ENCODE measurements around the gene GTF3C1. TPM values are rescaled to one million over a fixed set of nuclear protein-coding genes. Genes with fewer than 3 reads are reported as not detected.

GTF3C1 gene
- total and polyA plus RNA-seq, 4 donors: 15.3 to 28.0 (median 22.2) TPM

GRCh38 chr16:27486344-27486743 is 63.4 kb downstream of the GTF3C1 start:
- H3K9ac ChIP-seq (ENCODE audit: low read depth in 1 of 2, low read length in 2 of 2): no peak overlapping the region
- no peaks in the 10 kb centered on the region for H3K9me3 ChIP-seq (ENCODE audit: control insufficient read depth in 4 of 4, low read length in 3 of 4)
- no peaks in the 10 kb centered on the region for H3K27me3 ChIP-seq (ENCODE audit: control insufficient read depth in 4 of 4, insufficient read depth in 4 of 4, low read length in 3 of 4)
- no peak for DNase-seq (ENCODE audit: low spot score)
- TF ChIP-seq HNF4A (conservative IDR thresholded peaks at IDR 0.05) (no peak), CTCF (IDR thresholded peaks at IDR 0.05; ENCODE audit: low read depth, low read length, missing input control) (no peak), JUND (IDR thresholded peaks at IDR 0.05) (no peak), TAF1 (conservative IDR thresholded peaks at IDR 0.05) (no peak)
- H3K27ac ChIP-seq (ENCODE audit: low read depth in 1 of 2, low read length in 2 of 2): no peak overlapping the region
- peaks cover 28 to 97% (median 73%) of the 10 kb centered on the region in 4 donors for H3K36me3 ChIP-seq (ENCODE audit: control insufficient read depth in 4 of 4, insufficient read depth in 3 of 4, low read depth in 1 of 4, low read length in 3 of 4)
- no peaks in the 10 kb centered on the region for H3K4me1 ChIP-seq (ENCODE audit: control insufficient read depth in 4 of 4, insufficient read depth in 4 of 4, low read length in 3 of 4)
- H3K4me3 ChIP-seq (ENCODE audit: low read depth in 1 of 3, low read length in 3 of 3): no peak overlapping the region
- 94% methylated on average over 8 of the region's 8 CpGs for WGBS

GRCh38 chr16:27485811-27486210 is 63.9 kb downstream of the GTF3C1 start:
- Histone ChIP-seq H3K36me3 (ENCODE audit: control insufficient read depth in 4 of 4, insufficient read depth in 3 of 4, low read depth in 1 of 4, low read length in 3 of 4) (peaks cover 25 to 97% (median 71%) of the 10 kb centered on the region in 4 donors), H3K4me1 (ENCODE audit: control insufficient read depth in 4 of 4, insufficient read depth in 4 of 4, low read length in 3 of 4) (no peaks in the 10 kb centered on the region), H3K27me3 (ENCODE audit: control insufficient read depth in 4 of 4, insufficient read depth in 4 of 4, low read length in 3 of 4) (no peaks in the 10 kb centered on the region), H3K9ac (ENCODE audit: low read depth in 1 of 2, low read length in 2 of 2) (no peak overlapping the region), H3K9me3 (ENCODE audit: control insufficient read depth in 4 of 4, low read length in 3 of 4) (no peaks in the 10 kb centered on the region), H3K4me3 (ENCODE audit: low read depth in 1 of 3, low read length in 3 of 3) (no peak overlapping the region), H3K27ac (ENCODE audit: low read depth in 1 of 2, low read length in 2 of 2) (no peak overlapping the region)
- WGBS: 98% methylated on average over 11 of the region's 11 CpGs
- DNase-seq (ENCODE audit: low spot score): no peak
- TF ChIP-seq JUND (IDR thresholded peaks at IDR 0.05): no peak
- no peak for TF ChIP-seq CTCF (IDR thresholded peaks at IDR 0.05; ENCODE audit: low read depth, low read length, missing input control)
- TF ChIP-seq EGR1 (IDR thresholded peaks at IDR 0.05; ENCODE audit: low read depth in 2 of 2): no peak
- TF ChIP-seq NR2F2 (IDR thresholded peaks at IDR 0.05): no peak
- no peak for TF ChIP-seq SP1 (IDR thresholded peaks at IDR 0.05)
- TF ChIP-seq REST (IDR thresholded peaks at IDR 0.05): no peak
- TF ChIP-seq HNF4G (IDR thresholded peaks at IDR 0.05): no peak
- no peak for TF ChIP-seq HNF4A (conservative IDR thresholded peaks at IDR 0.05)
- no peak for TF ChIP-seq FOXA2 (IDR thresholded peaks at IDR 0.05)

- DNase-seq (ENCODE audit: low spot score): no peak
- no peak for TF ChIP-seq ZBTB33 (IDR thresholded peaks at IDR 0.05)
- TF ChIP-seq HNF4G (IDR thresholded peaks at IDR 0.05): no peak
- 97% methylated on average over 9 of the region's 9 CpGs for WGBS
- Histone ChIP-seq H3K9ac (ENCODE audit: low read depth in 1 of 2, low read length in 2 of 2) (no peak overlapping the region), H3K9me3 (ENCODE audit: control insufficient read depth in 4 of 4, low read length in 3 of 4) (no peaks in the 10 kb centered on the region), H3K4me3 (ENCODE audit: low read depth in 1 of 3, low read length in 3 of 3) (no peak overlapping the region), H3K27me3 (ENCODE audit: control insufficient read depth in 4 of 4, insufficient read depth in 4 of 4, low read length in 3 of 4) (no peaks in the 10 kb centered on the region), H3K4me1 (ENCODE audit: control insufficient read depth in 4 of 4, insufficient read depth in 4 of 4, low read length in 3 of 4) (no peaks in the 10 kb centered on the region), H3K27ac (ENCODE audit: low read depth in 1 of 2, low read length in 2 of 2) (no peak overlapping the region), H3K36me3 (ENCODE audit: control insufficient read depth in 4 of 4, insufficient read depth in 3 of 4, low read depth in 1 of 4, low read length in 3 of 4) (peaks cover 23 to 97% (median 70%) of the 10 kb centered on the region in 4 donors)
Observed at GRCh38 chr16:27485126-27485525, 64.6 kb downstream of the GTF3C1 start.

Data from liver (tissue), 9 donors.